ENCODE results near the gene EPOP. TPM values are rescaled to one million over a fixed set of nuclear protein-coding genes. Genes with fewer than 3 reads are reported as not detected.
"Not testable (repeated sequence)": the region's sequence is repeated elsewhere in the genome, so short reads cannot be mapped to it uniquely, and the experiment has no call there.

Gene EPOP
- total RNA-seq, 4 donors from 2014 or later = 1.8 to 8.7 (median 3.3) TPM

DNA sequence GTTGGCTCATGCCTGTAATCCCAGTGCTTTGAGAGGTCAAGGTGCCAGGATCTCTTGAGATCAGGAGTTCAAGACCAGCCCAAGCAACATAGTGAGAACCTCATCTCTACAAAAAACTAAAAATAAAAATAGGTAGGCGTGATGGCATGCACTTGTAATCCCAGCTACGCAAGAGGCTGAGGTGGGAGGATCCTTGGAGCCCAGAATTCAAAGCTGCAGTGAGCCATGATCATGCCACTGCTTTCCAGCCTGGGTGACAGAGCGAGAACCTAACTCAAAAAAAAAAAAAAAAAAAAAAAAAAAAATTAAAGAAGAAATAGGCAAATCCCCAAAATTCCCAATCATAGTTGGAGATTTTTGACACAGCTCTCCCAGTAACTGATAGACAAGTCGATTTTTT, 36.8 kb downstream of the EPOP start:
- WGBS, 2 donors = 86 to 94% methylated on average over 4 of the region's 4 CpGs
- TF ChIP-seq POLR2A (IDR thresholded peaks at IDR 0.05) = no peak
- no peak for TF ChIP-seq CTCF (IDR thresholded peaks at IDR 0.05)
- H3K4me3 ChIP-seq (ENCODE audit: low read depth, poor library complexity, severe bottlenecking) = no peak overlapping the region

GRCh38 chr17:38636054-38636453, 38.7 kb downstream of the EPOP start:
- DNase-seq (ENCODE audit: low spot score in 2 of 2) = peak in 1 of 2 donors; percentile 43
- TF ChIP-seq CTCF (IDR thresholded peaks at IDR 0.05) (no peak), POLR2A (IDR thresholded peaks at IDR 0.05) (no peak)
- 59 to 68% methylated on average over 9 of the region's 9 CpGs for WGBS, 2 donors
- intact Hi-C loops (cut with DNase I; ENCODE audit: low total_unique reads) = no loop called here
- H3K4me3 ChIP-seq (ENCODE audit: low read depth, poor library complexity, severe bottlenecking) = no peak overlapping the region

More for the DNA sequence above, 36.8 kb downstream of the EPOP start:
- intact Hi-C loops (cut with DNase I; ENCODE audit: low total_unique reads) = no loop called here
- DNase-seq (ENCODE audit: low spot score in 2 of 2) = no peak

DNA sequence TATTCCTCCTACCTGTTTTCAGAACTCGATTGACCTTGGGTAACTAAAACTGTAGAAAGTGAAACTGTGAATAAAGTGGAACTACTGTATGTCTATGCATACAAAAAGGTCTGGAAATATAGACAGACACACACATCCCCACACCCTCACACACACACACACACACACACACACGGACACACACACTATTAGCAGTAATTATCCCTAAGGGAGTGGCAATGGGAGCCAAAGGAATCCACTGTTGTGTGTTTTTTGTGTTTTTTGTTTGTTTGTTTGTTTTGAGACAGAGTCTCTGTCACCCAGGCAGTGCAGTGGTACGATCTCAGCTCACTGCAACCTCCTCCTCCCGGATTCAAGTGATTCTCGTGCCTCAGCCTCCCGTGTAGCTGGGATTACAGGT, 42.4 kb downstream of the EPOP start:
- H3K4me3 ChIP-seq (ENCODE audit: low read depth, poor library complexity, severe bottlenecking) = no peak overlapping the region
- intact Hi-C loops (cut with DNase I; ENCODE audit: low total_unique reads) = no loop called here
- no peak for TF ChIP-seq POLR2A (IDR thresholded peaks at IDR 0.05)
- no peak for TF ChIP-seq CTCF (IDR thresholded peaks at IDR 0.05)
- 67 to 70% methylated on average over 6 of the region's 6 CpGs for WGBS, 2 donors
- no peak for DNase-seq (ENCODE audit: low spot score in 2 of 2)

DNA sequence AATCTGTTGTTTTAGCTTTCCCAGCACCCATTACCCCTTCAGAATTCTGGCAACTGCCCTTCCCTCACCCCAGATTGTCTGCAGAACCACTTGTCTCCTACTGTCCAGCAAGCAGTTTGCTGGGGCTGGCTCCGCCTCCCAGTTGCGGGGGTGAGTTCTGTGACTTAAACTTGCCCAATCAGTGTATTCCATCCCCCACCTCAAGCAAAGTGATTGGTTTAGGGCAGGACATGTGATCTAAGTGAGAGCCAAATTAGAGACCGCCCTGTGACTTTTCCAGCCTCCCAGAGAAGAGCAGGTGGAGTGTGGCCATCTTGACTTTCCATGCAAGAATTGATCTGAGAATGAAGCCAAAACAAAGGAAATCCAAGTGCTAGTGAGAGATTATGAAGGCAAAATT, 46.3 kb downstream of the EPOP start:
- 63 to 67% methylated on average over 3 of the region's 3 CpGs for WGBS, 2 donors
- no peak for TF ChIP-seq CTCF (IDR thresholded peaks at IDR 0.05)
- TF ChIP-seq POLR2A (IDR thresholded peaks at IDR 0.05) = no peak
- intact Hi-C loops (cut with DNase I; ENCODE audit: low total_unique reads) = no loop called here
- H3K4me3 ChIP-seq (ENCODE audit: low read depth, poor library complexity, severe bottlenecking) = no peak overlapping the region
- peak in 1 of 2 donors; percentile 69 for DNase-seq (ENCODE audit: low spot score in 2 of 2)

DNA sequence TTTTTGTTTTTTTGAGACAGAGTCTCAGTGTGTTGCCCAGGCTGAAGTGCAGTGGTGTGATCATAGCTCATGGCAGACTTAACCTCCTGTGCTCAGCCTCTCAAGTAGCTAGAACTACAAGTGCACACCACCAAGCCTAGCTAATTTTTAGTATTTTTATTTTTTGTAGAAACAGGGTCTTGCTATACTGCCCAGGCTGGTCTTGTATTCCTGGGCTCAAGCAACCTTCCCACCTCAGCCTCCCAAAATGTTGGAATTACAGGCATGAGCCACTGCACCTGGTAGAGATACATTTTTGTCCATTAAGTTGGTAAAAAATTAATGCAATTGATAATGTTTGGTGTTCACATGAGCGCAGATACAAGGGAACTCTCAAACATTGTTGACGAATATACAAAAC, 46.8 kb downstream of the EPOP start:
- 91 to 94% methylated on average over 2 of the region's 2 CpGs for WGBS, 2 donors
- H3K4me3 ChIP-seq (ENCODE audit: low read depth, poor library complexity, severe bottlenecking) = no peak overlapping the region
- TF ChIP-seq POLR2A (IDR thresholded peaks at IDR 0.05) (no peak), CTCF (IDR thresholded peaks at IDR 0.05) (no peak)
- intact Hi-C loops (cut with DNase I; ENCODE audit: low total_unique reads) = no loop called here
- DNase-seq (ENCODE audit: low spot score in 2 of 2) = peak in 1 of 2 donors; percentile 9

DNA sequence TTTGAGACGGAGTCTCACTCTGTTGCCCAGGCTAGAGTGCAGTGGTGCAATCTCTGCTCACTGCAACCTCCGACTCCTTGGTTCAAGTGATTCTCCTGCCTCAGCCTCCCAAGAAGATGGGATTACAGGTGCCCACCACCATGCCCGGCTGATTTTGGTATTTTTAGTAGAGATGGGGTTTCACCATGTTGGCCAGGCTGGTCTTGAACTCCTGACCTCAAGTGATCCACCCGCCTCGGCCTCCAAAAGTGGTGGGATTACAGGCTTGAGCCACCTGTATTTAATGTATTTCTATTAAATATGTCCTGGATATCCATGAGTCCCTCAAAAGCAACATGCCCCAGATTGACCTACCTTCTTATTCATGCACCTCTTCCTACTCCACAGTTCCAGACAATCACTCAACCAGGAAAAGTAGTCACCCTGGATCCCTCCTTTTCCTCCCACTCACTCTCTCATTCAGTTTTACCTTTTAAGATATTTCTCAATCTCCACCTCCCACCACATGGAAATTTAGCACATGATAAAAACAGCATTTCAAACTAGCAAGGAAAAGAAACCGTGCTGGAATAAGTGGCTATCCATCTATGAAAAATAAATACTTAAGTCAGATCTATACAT, 48.0 kb downstream of the EPOP start:
- H3K4me3 ChIP-seq (ENCODE audit: low read depth, poor library complexity, severe bottlenecking); intact Hi-C loops (cut with DNase I; ENCODE audit: low total_unique reads): not testable (repeated sequence)
- DNase-seq (ENCODE audit: low spot score in 2 of 2) = peak in 1 of 2 donors; percentile 68
- WGBS, 2 donors = 82 to 85% methylated on average over 6 of the region's 6 CpGs
